Measurements from ENCODE around the gene EPHB2.

EPHB2 gene

DNA sequence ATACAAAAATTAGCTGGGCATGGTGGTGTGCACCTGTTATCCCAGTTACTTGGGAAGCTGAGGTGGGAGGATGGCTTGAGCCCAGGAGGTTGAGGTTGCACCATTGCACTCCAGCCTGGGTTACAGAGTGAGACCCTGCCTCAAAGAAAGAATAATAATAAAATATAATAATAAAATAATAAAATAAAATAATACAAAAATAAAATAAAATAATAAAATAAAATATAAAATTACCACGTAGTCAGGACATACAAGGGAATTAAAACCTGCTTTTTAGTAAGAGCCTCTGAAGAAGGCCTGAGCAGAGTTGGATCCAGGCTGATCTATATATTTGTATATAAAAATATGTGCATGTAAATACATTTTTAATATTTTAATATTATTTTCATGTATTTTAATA is 41.7 kb downstream of the EPHB2 start:
- no peak for DNase-seq

DNA sequence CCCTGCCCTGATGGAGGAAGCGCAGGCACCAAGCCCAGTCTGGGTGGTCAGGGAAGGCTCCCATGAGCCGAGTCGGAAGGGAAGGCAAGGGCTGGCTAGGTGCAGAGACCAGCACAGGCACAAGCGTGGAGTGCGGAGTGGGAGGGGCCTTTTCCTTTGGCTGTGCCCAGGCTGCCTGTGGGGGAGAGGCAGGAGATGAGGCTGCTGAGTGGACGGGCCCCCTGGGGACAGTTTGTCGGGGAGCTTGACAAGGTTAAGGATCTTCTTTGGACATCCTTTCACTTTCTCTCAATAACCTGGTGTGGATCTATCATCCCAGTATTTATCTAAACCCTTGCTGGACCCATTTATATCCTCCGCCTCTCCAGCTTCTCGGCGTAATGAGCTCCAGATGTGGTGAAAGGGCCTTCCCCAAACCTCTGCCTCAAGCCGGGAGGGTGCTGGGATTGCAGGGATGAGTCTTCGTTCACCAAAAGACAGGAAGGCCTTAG is 42.9 kb downstream of the EPHB2 start:
- no peak for DNase-seq

DNA sequence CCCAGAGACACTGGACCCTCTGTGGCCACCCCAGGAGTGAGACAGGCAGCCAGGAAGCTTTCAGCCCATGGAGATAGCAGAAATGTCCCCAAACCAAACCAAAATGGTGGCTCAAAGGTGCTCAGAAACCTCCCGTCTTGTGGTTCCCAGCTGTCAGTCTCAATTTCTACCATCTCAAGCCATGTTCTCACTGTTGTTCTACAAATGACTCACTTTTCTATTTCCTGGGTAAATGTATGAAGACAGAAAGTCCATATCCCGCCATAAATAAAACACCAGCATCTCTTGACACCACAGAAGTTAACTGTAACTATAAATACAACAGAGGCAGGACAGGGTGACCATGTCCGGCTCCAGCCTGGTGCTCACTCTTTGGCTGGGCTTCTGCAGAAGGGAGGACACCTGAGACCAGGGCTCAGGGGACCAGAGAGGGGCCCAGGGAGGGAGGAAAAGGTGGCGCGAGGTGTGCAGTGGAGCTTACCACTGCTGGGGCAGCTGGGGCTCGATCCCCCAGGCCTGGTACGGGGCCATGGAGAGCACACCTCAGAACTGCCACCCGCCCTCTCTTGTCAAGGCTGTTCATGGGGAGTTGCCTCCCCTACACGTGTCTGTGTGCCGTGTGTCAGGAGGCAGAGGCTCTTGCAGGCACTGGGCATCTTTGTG is 43.6 kb downstream of the EPHB2 start:
- DNase-seq: no peak

GRCh38 chr1:22754824-22755223 is 44.2 kb downstream of the EPHB2 start:
- no peak for DNase-seq

DNA sequence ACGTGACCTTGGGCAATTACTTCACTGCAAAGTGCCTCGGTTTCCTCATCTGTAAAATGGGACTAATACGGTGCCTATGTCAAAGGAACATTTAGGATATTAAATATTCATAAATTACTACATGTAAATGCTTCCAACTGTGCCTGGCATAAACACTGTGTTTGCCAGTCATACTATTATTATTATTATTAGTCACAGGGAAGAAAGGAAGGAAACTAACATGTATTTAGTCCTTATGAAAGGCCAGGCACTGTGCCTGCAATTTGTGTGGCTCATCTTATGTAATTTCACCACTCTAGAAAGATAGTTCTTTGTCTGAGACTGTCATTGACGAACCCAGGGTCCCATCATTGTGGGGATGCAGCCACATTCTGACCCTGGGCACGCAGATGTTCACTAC is 45.0 kb downstream of the EPHB2 start:
- DNase-seq: no peak

- no peak for DNase-seq
Observed at GRCh38 chr1:22756125-22756735, 45.6 kb downstream of the EPHB2 start.

GRCh38 chr1:22760455-22760854 is 49.8 kb downstream of the EPHB2 start:
- DNase-seq: no peak

- peak; percentile 83 for DNase-seq
Observed at GRCh38 chr1:22761101-22761500, 50.5 kb downstream of the EPHB2 start.

GRCh38 chr1:22761821-22762220 is 51.2 kb downstream of the EPHB2 start:
- peak; percentile 89 for DNase-seq

GRCh38 chr1:22763487-22764200 is 53.0 kb downstream of the EPHB2 start:
- DNase-seq: no peak

DNA sequence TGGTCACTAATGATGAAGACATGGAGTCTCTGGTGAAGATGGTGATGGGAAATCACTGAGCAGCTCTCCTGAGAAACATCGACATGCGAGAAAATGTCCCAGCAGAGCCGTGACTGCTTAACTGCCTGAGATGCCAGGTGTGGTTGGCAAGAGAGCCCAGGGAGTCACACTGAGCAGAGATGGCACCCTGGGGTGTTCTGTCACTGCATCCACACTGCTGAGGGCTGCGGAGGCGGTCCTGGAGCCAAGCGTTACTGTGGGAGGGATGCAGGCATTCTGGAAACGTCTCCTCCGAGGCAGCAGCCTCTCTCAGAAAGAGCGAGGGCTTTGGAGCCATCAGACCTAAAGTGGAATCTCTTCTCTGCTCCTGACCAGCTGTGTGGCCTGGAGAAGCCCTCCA is 57.2 kb downstream of the EPHB2 start:
- DNase-seq: no peak

- no peak for DNase-seq
Observed at GRCh38 chr1:22769932-22770331, 59.3 kb downstream of the EPHB2 start.

- no peak for DNase-seq
Observed at GRCh38 chr1:22772014-22772413, 61.4 kb downstream of the EPHB2 start.

DNA sequence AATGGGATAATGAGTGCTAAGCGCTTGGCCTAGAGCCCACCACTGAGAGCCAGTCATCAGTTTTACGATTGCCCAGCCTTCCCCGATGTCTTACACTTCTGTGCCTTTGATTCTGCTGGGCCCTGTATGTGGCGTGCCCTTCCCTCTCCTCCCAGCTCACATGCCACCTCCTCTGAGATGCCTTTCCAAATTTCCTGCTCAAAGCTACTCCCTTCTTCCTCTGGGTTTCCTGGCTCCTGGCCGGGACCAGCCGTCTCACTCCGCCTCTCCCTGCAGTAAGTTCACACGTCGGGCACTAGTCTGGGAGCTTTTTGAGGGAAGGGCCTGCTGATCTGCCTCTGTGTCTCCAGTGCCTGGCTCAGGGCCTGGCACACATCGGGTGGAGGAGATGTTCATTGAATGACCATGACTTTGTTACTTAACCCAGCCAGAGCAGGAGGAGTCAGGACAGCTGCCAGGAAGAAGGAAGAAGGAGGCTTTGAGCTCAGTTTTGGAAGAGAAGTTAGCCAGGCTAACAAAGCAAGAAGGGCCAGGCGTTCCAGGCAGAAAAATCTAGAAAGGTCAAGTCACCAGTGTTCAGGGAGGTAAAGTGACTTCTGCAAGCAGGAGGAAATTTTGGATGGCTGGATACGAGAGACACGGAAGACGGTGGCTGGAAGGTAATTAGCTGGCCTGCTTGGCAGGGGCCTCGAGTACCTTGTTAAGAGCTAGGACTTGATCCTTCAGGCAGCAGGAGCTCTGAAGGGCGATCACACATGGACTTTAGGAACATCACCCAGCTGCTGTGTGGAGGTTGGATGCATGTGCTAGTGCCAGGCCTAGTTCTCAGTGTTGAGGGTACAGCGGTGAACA is 63.6 kb downstream of the EPHB2 start:
- DNase-seq: no peak

DNA sequence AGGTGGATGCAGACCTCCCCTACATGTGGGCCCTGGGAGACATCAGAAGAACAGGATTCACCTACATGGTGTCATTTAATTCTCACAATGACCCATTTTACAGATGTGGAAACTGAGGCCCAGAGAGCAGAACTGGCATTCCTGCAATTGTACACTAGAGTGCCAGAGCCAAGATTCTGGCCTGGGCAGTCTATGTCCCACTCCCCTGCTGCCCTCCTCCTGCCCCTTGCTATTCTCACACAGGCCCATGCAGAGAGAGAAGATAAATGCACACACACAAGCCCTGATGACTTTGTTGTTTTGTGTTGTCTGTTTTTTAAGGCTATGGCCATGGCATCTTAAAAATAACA is 64.2 kb downstream of the EPHB2 start:
- no peak for DNase-seq

DNA sequence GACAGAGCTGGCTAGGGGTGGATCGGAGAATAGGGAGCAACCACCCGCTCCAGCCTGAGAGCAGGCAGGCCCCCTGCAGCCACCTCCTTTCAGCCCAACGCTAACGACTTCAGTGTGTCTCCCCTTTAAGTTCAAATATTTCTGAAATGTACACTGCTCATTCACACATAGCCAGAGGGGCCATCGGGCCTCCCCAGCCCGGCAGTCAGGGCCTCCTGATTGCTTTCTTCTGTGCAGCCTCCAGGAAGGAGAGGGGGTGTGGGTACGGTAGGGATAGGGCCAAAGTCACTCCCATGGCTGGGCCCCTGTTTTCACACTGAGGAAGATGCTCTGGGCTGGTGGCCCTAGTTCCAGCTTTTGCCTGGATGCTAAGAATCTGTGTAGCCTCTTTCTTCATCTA is 64.8 kb downstream of the EPHB2 start:
- DNase-seq: no peak

DNA sequence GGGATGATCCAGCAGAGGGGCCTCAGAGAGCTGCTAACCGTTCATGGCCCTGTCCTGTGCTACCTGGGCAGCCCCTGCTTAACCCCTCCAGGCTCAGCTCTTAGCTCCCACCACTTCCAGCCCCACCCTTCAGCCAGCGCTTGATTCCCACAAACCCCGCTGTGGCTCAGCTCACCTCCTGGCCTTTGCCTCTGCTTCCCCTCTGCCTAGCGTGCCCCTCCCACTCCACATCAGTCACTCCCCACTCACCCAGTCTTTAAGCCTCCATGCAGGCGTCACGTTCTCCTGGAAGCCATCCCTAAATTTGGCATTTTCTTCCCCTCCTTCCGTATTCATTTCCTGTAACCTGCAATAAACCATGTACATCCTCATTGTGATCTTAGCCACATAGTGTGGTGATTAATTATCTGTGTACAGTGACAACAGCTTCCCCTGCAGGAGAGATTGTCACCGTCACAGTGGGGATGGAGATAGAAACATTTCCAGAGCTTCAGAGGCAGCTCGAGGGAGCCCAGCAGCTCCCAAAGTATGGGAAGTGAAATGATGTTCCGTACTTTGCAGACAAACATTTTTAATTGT is 65.5 kb downstream of the EPHB2 start:
- no peak for DNase-seq

GRCh38 chr1:22777388-22778057 is 66.9 kb downstream of the EPHB2 start:
- DNase-seq: no peak

GRCh38 chr1:22778408-22778807 is 67.8 kb downstream of the EPHB2 start:
- DNase-seq: no peak

DNA sequence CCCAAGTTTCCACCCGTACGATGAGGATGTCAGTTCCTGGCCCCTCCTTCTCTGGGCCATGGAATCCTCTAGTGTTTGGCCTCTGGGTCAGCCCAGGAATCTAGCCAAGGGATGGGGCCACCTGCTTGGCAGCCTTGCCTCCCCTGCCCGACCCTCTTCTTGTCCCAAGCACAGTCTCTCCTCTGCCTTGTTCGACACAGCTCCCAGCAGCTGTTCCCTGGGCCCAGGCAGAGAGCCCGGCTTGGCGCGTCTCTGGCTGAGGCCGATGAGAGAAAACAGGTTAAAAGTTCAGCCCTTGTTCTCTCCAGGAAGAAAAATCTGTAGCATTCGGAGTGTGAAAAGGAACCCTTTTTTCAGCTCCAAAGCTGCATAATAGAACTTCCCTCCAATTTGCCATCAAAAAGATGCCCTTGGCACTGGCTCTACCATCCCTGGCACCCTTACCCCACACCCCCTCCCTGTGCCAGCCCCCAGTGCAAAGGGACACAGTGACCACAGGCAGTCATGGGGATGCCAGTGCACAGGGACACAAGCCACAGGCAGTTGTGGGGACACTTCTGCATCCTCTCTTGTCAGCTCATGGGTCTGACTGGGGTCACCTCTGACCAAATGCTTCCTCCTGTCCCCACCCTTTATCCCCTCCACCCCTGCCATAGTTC is 68.4 kb downstream of the EPHB2 start:
- DNase-seq: no peak

- no peak for DNase-seq
Observed at GRCh38 chr1:22780696-22781095, 70.1 kb downstream of the EPHB2 start.

- no peak for DNase-seq
Observed at GRCh38 chr1:22781483-22781882, 70.8 kb downstream of the EPHB2 start.

All from NCI-H1694 treated with DMSO at 0.1 percent for 48 hours (cell line).